Measurements from ENCODE around the gene TRAF3.

TRAF3 gene

DNA sequence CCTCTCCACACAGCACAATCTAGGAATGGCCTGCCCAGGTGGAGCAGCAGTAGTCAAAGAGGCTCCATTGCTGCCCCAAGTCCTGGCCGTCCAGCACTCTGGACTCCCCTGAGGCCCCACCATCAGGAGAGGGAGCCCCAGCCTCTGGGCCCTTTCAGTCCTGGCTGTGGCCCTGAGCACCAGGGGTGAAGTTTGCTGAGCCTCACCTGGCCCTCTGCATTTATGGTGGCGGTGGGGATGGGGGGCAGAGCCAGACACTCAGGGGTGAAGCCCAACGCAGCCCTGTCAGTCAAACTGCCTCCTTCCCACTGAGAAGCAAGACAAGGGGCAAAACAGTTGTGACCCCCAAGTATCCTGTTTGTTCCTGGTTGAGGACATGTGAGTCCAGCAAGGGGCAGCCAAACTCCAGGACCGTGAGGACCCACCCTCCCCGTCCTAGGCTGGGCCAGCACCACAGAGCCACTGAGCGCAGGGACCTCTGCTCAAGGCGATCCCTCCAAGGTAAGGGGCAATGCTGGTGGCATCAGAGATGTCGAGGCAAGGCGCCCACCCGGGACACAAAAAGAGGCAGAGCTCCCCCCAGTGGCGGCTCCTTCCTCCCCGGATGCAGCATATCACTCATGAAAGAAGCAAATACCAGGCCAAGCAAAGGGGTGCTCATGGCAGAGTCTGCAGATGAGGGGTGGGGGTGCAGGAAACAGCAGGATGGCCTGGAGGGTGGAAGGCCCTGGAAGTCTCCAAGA lies 140.4 kb downstream of the TRAF3 start:
- H3K4me3 ChIP-seq (ENCODE audit: control insufficient read depth, low read depth, low read length): no peak overlapping the region
- TF ChIP-seq, protein P1, sequence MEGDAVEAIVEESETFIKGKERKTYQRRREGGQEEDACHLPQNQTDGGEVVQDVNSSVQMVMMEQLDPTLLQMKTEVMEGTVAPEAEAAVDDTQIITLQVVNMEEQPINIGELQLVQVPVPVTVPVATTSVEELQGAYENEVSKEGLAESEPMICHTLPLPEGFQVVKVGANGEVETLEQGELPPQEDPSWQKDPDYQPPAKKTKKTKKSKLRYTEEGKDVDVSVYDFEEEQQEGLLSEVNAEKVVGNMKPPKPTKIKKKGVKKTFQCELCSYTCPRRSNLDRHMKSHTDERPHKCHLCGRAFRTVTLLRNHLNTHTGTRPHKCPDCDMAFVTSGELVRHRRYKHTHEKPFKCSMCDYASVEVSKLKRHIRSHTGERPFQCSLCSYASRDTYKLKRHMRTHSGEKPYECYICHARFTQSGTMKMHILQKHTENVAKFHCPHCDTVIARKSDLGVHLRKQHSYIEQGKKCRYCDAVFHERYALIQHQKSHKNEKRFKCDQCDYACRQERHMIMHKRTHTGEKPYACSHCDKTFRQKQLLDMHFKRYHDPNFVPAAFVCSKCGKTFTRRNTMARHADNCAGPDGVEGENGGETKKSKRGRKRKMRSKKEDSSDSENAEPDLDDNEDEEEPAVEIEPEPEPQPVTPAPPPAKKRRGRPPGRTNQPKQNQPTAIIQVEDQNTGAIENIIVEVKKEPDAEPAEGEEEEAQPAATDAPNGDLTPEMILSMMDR (IDR thresholded peaks at IDR 0.05; ENCODE audit: control insufficient read depth, insufficient read depth, low read depth, low read length, missing control alignments): peak; percentile 73
- DNase-seq (ENCODE audit: low read depth): no peak

DNA sequence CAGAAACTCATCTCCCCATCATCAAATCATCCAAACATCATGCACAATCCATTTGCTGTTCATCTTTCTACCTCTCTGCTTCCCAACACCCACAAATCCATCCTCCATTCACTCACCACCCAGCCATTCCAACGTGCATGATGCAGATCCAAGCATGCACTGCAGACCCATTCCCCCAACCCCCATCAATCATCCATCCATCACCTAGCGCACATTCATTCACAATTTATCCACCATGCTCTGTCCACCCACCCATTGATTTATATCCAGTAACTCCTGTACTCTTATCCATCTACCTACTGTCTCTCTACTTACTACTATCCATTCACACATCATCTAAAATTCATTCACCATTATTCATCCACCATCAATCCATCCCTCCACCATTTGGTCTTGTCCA lies 141.2 kb downstream of the TRAF3 start:
- no peak for DNase-seq (ENCODE audit: low read depth)
- H3K4me3 ChIP-seq (ENCODE audit: control insufficient read depth, low read depth, low read length): no peak overlapping the region
- TF ChIP-seq, protein P1 (IDR thresholded peaks at IDR 0.05; ENCODE audit: control insufficient read depth, insufficient read depth, low read depth, low read length, missing control alignments): no peak

DNA sequence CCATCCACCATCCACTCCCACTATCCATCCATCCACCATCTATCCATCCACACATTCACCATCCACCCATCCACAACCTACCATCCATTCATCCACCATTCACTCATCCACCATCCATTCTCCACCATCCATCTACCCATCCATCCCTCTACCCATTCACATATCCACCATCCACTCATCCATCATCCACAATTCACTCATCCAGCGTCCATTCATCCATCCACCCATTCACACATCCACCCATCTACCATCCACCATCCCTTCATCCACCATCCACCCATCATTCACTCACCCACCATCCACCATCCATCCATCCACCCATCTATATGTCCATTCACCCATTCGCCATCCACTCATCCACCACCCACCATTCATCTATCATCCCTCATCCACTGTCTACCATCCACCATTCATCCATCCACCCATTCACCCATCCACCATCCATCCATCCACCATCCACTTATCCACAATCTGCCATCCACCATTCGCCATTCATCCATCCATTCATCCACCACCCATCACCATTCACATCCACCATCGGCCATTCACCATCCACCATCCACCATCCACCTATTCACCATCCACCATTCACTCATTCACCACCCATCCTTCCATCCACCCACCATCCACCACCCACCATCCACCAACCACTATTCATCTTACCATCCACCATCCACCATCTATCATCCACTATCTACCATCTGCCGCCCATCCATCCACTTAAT lies 143.2 kb downstream of the TRAF3 start:
- H3K4me3 ChIP-seq (ENCODE audit: control insufficient read depth, low read depth, low read length): no peak overlapping the region
- no peak for DNase-seq (ENCODE audit: low read depth)
- TF ChIP-seq, protein P1 (IDR thresholded peaks at IDR 0.05; ENCODE audit: control insufficient read depth, insufficient read depth, low read depth, low read length, missing control alignments): no peak

DNA sequence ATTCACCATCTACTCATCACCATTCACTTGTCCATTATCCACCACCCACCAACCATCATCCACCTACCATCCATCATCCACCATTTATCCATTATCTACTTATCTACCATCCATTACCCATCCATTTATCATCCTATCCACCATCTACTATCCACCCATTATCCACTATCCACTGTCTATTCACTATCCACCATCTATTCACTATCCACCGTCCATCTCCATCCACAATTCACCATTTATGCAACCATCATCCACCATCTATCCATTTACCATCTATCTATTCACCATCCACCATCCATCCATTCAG lies 143.7 kb downstream of the TRAF3 start:
- TF ChIP-seq, protein P1 (IDR thresholded peaks at IDR 0.05; ENCODE audit: control insufficient read depth, insufficient read depth, low read depth, low read length, missing control alignments): no peak
- no peak overlapping the region for H3K4me3 ChIP-seq (ENCODE audit: control insufficient read depth, low read depth, low read length)
- DNase-seq (ENCODE audit: low read depth): no peak

DNA sequence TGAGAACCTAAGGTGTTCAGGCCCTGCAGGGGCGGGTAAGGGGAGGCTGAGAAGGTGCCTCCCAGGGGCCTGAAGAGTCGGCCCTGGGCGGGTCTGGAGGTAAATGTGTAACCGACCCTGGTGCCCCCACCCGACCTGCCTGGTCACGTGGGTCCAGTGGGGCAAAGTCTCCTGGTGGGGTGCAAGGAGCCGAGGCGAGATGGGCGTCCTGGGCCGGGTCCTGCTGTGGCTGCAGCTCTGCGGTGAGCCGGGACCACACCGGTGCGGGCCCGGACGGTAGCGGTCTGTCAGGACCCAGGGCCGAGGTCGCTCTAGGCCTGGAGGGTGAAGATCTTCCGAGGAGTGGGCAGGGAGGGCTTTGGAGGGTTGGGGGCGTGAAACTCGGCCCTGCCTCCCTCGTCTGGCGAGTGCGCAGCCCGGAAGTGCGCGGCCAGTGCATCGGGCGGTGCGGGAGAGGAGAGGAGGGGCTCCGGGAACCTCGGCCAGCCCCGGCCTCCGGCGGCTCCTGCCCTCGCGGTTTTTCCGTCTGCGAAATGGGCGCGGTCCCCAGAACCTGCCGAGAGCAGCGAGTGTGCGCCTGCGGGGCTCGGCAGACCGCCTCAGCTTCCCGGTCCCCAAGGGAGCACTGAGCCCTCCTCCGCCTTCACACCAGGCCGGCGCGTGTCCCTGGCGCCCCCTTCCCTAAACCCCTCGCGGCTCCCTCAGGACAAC lies 145.4 kb downstream of the TRAF3 start, which contains the start of gene AMN:
Gene AMN, plus strand, starts transcription at position 174 of the 711 bp plus-strand sequence. Its CDS starts 26 bp downstream, at position 200.
- DNase-seq (ENCODE audit: low read depth): no peak
- H3K4me3 ChIP-seq (ENCODE audit: control insufficient read depth, low read depth, low read length): peak within 1 kb of the TSS; percentile 29
- TF ChIP-seq, protein P1 (IDR thresholded peaks at IDR 0.05; ENCODE audit: control insufficient read depth, insufficient read depth, low read depth, low read length, missing control alignments): no peak

DNA sequence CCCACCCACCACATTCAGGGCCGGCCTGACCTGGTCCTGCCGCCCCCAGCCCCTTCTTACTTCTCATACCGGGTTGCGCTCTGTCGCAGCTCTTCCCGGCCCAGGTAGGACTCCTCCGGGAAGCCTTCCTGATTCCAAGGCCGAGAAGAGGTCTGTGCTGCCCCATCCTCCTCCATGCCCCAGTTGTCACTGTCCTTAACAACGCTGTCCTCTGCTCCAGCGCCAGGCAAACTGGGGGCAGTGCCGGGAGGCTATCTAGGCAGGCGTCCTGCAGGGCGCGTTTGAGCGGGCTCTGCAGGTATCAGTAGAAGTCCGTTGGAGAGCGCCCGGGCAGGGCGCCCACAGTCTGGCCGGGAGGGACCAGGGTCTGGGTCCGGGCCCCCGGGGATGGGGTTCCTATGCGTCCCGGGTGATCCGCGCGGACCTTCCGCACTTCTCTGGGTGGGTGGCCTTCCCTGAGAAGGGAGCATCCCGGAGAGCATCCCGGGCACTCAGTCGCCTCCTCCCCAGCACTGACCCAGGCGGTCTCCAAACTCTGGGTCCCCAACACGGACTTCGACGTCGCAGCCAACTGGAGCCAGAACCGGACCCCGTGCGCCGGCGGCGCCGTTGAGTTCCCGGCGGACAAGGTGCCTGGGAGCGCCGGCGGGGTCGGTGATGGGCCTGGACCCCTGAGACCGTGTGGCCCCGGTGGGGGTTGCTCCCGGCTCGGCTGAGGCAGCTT lies 146.1 kb downstream of the TRAF3 start:
- no peak for DNase-seq (ENCODE audit: low read depth)
- H3K4me3 ChIP-seq (ENCODE audit: control insufficient read depth, low read depth, low read length): peak overlapping the region; percentile 29

More for the DNA sequence above, 146.1 kb downstream of the TRAF3 start:
- TF ChIP-seq, protein P1 (IDR thresholded peaks at IDR 0.05; ENCODE audit: control insufficient read depth, insufficient read depth, low read depth, low read length, missing control alignments): no peak

Data from AG09309 (cell line).